GM18868 (cell line): Measurements from ENCODE around the gene FBRS.
A peak's percentile ranks its signal among the peaks of the same experiment; 100 is the strongest.
"Not testable (repeated sequence)": the region's sequence is repeated elsewhere in the genome, so short reads cannot be mapped to it uniquely, and the experiment has no call there.

Experiments used
- ATAC-seq: cut with Tn5 transposase; IDR thresholded peaks from one replicate; pipeline ENCODE4 v1.9.1; 2021; ENCODE audit warnings: mild to moderate bottlenecking, moderate library complexity; ENCODE audit not compliant: unreplicated experiment

FBRS gene

GRCh38 chr16:30657866-30658730, at the start of gene FBRS:
Gene FBRS (plus strand): TSS chr16:30658431. CDS start chr16:30659519, 1,088 bp downstream.
- ATAC-seq = peak; percentile 67

- peak; percentile 8 for ATAC-seq
These were observed 49.0 kb upstream of the FBRS start for GRCh38 chr16:30609002-30609925.

- ATAC-seq = peak; percentile 93
These were observed 48.0 kb upstream of the FBRS start, which contains the start of gene ZNF689 for GRCh38 chr16:30609926-30610839. Gene ZNF689 (minus strand): TSS chr16:30610389. CDS start chr16:30610041, 348 bp downstream.

- ATAC-seq = no peak
These were observed 42.7 kb upstream of the FBRS start for GRCh38 chr16:30615358-30616091.

GRCh38 chr16:30619202-30619601, 39.0 kb upstream of the FBRS start:
- ATAC-seq = no peak

- ATAC-seq = no peak
These were observed 38.6 kb upstream of the FBRS start for GRCh38 chr16:30619638-30620037.

GRCh38 chr16:30620169-30620568, 38.1 kb upstream of the FBRS start:
- ATAC-seq = no peak

GRCh38 chr16:30621765-30622164, 36.5 kb upstream of the FBRS start:
- no peak for ATAC-seq

GRCh38 chr16:30622455-30623032, 35.7 kb upstream of the FBRS start:
- ATAC-seq = no peak

- ATAC-seq = no peak
These were observed 34.5 kb upstream of the FBRS start for GRCh38 chr16:30623536-30624283.

GRCh38 chr16:30626236-30626635, 32.0 kb upstream of the FBRS start:
- ATAC-seq = no peak

- ATAC-seq = no peak
These were observed 29.3 kb upstream of the FBRS start for GRCh38 chr16:30628628-30629540.

GRCh38 chr16:30632454-30632853, 25.8 kb upstream of the FBRS start:
- not testable (repeated sequence) for ATAC-seq

- ATAC-seq = no peak
These were observed 24.7 kb upstream of the FBRS start for GRCh38 chr16:30633526-30633925.

- no peak for ATAC-seq
These were observed 21.6 kb upstream of the FBRS start for GRCh38 chr16:30636599-30636998.

- ATAC-seq = not testable (repeated sequence)
These were observed 21.1 kb upstream of the FBRS start for GRCh38 chr16:30637139-30637538.

- ATAC-seq = no peak
These were observed 20.3 kb upstream of the FBRS start for GRCh38 chr16:30637944-30638343.
